ENCODE results near the gene GATA1.
"Not testable (repeated sequence)": the region's sequence is repeated elsewhere in the genome, so short reads cannot be mapped to it uniquely, and the experiment has no call there.

The GATA1 gene

DNA sequence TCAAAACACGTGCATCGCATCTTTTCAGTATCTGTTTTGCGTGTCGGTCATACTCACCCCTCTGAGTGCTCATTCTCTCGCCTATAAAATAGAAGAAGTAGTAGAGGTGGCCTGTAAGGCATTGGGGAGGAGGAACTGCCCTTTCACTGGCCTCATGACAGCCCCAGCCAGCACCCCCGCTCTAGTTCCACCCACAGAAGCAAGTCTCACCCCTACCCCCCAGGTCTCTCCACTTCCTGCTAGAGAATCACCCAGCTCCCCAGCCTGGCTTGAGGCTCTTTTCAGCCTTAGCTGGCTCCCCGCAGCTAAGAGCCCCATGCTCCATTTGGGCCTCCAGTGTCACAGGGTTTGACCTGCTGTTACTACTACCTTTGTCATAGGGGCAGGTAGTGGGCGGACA is 27.3 kb downstream of the GATA1 start:
- DNase-seq = peak in 1 of 56 donors; percentile 4

DNA sequence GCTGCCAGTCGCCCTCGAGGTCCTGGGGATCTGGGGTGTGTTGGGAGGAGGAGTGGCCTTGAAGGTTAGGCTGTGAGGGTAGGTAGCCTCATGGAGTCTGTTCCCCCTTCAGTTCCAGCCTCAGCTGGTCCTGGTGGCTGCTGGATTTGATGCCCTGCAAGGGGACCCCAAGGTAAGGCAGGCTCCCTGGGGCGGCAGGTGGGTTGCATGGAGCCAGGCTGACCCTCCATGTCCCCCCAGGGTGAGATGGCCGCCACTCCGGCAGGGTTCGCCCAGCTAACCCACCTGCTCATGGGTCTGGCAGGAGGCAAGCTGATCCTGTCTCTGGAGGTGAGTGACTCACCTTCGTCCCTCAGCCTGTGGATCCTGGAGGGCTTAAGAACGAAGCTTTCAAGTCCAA is 28.3 kb downstream of the GATA1 start:
- DNase-seq = no peak

DNA sequence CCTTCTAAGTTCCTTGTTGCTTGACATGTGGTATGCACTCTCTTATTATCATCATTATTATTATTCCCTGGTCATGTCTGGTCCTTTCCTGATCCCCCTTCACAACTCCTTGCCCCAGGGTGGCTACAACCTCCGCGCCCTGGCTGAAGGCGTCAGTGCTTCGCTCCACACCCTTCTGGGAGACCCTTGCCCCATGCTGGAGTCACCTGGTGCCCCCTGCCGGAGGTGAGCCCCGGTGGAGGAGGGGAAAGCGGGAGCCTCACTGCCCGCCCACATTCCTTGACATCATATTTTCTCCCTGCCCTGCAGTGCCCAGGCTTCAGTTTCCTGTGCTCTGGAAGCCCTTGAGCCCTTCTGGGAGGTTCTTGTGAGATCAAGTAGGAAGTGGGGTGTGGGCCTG is 28.9 kb downstream of the GATA1 start:
- no peak for DNase-seq

- DNase-seq = no peak
Measured at GRCh38 chrX:48816014-48816810, 29.8 kb downstream of the GATA1 start.

- no peak for DNase-seq
Measured at GRCh38 chrX:48818098-48818497, 31.7 kb downstream of the GATA1 start.

DNA sequence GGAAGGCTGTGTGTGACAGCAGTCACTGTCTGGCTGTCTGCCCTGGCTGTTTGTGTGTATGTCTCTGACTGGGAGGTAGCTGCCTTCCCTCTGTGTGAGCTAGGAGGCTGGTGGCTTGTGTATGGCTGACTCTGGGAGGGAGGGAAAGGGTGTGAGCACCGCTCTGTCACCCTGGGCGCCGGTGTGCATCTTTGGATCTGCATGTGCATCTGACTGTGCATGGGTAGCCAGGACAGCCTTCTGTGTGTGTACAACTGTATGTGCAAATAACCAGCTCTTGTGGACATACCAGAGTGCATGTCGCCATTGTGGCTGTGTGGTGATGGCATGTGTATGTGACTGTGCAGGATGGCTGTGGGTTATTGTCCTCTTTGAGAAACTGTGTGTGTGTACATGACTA is 32.5 kb downstream of the GATA1 start:
- DNase-seq = no peak

- not testable (repeated sequence) for DNase-seq
Measured at GRCh38 chrX:48819394-48819793, 33.0 kb downstream of the GATA1 start.

DNA sequence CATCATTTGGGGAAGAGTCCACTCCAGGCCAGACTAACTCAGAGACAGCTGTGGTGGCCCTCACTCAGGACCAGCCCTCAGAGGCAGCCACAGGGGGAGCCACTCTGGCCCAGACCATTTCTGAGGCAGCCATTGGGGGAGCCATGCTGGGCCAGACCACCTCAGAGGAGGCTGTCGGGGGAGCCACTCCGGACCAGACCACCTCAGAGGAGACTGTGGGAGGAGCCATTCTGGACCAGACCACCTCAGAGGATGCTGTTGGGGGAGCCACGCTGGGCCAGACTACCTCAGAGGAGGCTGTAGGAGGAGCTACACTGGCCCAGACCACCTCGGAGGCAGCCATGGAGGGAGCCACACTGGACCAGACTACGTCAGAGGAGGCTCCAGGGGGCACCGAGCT is 36.7 kb downstream of the GATA1 start:
- no peak for DNase-seq

DNA sequence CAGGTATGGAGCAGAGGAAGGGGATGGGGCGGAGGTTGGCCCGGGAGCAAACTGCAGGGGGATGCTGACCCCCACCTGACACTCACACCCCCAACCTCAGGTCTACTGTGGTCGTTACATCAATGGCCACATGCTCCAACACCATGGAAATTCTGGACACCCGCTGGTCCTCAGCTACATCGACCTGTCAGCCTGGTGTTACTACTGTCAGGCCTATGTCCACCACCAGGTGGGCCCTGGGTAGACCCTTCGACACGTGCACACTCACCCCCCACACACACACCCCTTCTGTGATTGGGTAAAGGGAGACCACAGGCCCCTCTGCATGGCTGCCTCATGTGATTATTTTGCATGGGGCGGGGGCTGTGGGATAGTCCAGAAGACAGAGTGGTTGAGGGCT is 37.7 kb downstream of the GATA1 start:
- no peak for DNase-seq

GRCh38 chrX:48826135-48826875 is 39.9 kb downstream of the GATA1 start, which contains the start of gene ERAS:
Gene ERAS, plus strand, starts transcription at chrX:48826513. Its CDS starts 2,611 bp downstream, at chrX:48829124.
- DNase-seq = no peak

GRCh38 chrX:48826876-48827653 is 40.7 kb downstream of the GATA1 start:
- no peak for DNase-seq

- DNase-seq = no peak
Measured at GRCh38 chrX:48827654-48827968, 41.2 kb downstream of the GATA1 start.

DNA sequence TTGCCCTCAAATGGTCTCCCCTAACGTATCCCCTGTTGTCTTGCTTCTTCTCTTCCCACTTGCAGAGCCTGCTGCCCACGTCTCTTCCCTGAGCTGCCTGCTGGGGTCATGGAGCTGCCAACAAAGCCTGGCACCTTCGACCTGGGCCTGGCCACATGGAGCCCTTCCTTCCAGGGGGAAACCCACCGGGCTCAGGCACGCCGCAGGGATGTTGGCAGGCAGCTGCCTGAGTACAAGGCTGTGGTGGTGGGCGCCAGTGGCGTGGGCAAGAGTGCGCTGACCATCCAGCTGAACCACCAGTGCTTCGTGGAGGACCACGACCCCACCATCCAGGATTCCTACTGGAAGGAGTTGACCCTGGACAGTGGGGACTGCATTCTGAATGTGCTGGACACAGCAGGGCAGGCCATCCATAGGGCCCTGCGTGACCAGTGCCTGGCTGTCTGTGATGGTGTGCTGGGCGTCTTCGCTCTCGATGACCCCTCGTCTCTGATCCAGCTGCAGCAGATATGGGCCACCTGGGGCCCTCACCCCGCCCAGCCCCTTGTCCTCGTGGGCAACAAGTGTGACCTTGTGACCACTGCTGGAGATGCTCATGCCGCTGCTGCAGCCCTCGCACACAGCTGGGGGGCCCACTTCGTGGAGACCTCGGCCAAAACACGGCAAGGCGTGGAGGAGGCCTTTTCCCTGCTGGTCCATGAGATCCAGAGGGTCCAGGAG is 42.8 kb downstream of the GATA1 start:
- DNase-seq = no peak

GRCh38 chrX:48831136-48831908 is 44.9 kb downstream of the GATA1 start:
- DNase-seq = no peak

DNA sequence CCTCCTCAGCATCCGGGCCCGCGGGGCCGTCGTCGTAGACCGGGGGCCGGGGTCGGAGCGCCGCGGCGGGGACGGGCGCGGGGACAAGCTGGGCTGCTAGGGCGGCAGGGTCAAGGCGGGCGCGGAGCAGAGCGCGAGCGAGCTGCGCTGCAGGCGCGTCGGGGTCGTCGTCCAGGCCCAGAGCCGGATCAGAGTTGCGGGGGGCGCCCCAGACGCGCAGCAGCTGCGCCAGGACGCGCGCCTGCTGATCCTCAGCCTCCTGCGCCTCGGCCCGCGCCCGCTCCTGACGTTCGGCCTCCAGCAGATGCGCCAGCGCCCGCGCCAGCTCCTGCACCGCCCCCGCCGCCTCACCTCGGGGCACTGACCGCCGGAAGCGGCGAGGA is 45.5 kb downstream of the GATA1 start:
- no peak for DNase-seq

- peak in 1 of 56 donors; percentile 10 for DNase-seq
Measured at GRCh38 chrX:48833542-48834138, 47.2 kb downstream of the GATA1 start.

- DNase-seq = peak in 3 of 56 donors; percentile 2 to 22 (median 15)
Measured at GRCh38 chrX:48834383-48834709, 48.0 kb downstream of the GATA1 start.

DNA sequence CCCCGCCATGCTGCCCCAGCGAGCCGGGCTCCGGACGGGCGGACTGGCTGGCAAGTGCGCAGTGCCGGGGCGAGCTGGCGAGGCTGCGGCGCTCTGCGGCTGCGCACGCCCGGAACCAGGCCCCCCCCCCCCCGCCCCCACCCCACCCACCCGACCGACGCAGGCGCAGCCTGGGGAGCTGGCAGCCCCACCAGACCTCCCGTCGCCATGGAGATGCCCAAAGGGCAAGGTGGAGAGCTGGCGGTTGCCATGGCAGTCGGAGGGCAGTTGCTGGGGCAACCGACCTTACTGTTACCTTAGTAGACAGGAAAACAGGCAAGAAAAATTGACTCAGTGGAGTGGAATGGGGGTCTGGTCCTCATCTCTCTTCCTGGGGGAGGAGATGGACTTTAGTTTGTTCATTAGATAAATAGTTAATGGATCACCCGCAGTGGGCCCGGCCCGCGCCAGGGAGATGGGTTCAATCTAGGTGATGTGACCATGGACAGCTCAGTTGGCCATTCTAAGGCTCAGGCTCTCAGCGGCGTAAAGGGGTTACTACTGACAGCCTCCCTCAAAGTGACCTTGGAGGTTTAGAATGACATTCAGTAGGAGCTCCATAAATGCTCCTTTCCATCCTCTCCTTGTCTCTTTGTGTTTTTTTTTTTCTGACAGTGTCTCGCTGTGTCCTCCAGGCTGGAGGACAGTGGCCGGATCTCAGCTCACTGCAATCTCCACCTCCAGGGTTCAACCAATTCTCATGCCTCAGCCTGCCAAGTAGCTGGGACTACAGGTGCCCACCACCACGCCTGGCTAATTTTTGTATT is 49.3 kb downstream of the GATA1 start, which contains the start of gene PCSK1N:
PCSK1N (minus strand) TSS at position 87 of the 806 bp plus-strand sequence; CDS start at position 9, 78 bp downstream.
- DNase-seq = peak in 47 of 56 donors; percentile 1 to 75 (median 26)

- DNase-seq = no peak
Measured at GRCh38 chrX:48839686-48840085, 53.3 kb downstream of the GATA1 start.
